COLO668 (cell line): Measurements from ENCODE around the gene FAM237A.
A peak's percentile ranks its signal among the peaks of the same experiment; 100 is the strongest.

Source experiments
- DNase-seq: peaks from one replicate; lab custom pipeline; 2025; ENCODE audit not compliant: unreplicated experiment; lab: John Stamatoyannopoulos, UW

Gene FAM237A

DNA sequence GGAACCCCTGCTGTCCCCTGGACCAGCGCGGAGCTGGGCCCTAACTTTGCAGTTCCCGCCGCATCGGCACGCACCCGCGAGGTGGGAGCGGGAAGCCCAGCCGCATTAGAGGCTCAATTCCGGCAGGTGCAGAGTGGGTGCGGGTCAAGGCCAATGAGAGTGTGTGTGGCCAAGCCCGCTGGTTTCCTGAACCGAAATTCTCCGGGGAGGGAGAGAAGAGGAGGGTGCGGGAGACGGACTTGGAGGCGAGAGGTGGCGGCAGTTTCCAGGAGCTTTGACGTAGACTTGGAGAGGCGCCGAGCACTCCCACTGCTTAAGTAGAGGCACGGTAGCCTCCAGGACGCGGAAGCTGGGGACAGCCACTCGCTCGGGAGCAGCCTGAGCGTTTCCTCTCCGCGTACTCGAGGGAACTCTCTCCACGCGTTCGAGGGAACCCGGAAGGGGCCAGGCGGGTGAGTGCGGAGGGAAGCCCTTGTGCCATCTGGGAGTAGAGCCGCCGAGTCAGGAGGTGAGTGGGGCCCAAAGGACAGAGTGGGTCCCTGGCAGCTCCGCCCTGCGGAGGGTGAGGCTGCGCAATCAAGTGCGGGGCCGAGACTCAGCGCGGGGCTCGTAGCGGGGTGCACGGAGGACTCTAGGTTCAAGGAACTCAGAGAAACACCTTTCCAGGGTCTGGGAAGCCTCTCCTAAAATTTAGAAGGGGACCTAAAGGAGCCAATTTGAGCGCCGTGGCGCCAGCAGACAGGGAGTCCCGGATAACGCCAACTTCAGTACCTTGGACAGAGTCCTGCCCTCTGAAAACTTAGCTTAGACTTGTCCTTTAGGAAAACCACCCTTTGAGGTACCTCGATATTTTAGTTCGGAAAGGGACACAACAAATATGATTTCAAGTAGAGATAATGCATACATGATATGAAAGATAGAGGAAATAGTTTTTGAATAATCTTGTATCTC lies at the start of gene FAM237A:
TSS of gene FAM237A (plus strand) at position 413 of the 951 bp plus-strand sequence. CDS start 1,750 bp downstream, outside the sequence.
- peak; percentile 57 for DNase-seq

- no peak for DNase-seq
These were observed 44.5 kb upstream of the FAM237A start for GRCh38 chr2:206597717-206598218.

- no peak for DNase-seq
These were observed 39.0 kb upstream of the FAM237A start for GRCh38 chr2:206603243-206603642.

DNA sequence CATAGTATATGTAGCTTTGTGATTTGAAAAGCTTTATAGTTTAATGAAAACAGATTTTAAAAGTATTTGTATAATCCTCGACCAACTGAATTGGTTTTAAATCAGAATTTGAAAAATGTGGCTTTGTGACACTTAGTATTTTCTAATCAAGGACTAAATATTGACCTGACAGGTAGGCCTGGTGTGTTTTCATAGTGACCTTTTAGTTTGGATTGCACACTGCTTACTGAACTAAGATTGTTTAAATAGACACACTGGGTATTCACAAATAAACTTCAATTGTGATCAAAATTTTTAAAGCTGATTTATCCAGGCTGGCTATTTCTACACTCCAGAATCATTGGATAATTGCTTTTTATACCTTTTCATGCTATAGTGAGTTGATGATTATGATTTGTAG lies 31.8 kb upstream of the FAM237A start:
- DNase-seq: no peak

DNA sequence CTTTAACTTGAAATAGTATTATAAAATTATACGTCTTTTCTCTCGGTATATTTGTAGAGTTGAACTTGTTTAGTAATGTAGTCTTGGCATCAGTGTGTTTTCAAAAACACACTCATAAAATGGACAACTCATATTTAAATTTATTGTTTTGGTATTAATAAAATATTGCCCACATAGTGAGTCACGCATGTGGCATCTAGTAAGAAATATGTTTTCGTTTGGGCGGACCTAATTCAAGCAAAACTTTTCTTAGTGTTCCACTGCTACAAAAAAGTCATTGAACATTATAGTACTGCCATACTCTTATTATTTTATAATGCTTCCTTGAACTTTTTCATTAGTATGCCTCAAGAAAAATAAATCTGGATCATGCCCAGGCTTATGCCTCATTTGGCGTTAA lies 31.1 kb upstream of the FAM237A start:
- DNase-seq: no peak

GRCh38 chr2:206611736-206612135 lies 30.6 kb upstream of the FAM237A start:
- no peak for DNase-seq

- no peak for DNase-seq
These were observed 27.5 kb upstream of the FAM237A start for GRCh38 chr2:206614811-206615210.

DNA sequence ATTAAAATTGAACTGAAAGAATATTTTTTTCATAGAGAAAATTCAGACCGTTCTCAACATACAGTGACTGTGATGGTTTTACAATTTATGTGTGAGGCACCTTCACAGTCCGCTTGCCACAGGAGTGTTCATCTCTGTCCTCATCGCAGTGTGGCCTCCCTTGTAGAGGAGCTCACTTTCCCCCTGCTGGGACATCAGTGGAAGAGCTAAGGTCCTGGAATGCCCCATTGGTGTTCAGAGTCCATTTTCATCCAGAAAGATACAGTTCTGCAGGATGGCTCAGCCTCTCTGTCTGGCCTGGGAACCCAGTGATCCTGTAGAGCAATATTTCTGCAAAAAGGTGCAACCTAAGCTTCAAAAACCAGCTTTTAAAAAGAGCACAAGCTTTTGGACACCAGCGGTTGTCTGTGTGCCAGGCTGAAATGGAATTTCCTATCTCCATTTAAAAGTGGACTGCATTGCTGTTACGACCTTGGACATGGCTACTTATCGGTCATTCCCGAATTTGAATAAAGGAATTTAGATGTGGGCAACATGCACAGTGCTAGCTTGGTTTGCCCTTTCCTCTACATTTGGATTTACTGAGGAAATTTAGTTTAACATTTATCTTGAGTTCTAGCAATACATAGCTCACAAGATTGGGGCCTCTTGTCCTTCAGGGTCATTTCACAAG lies 26.7 kb upstream of the FAM237A start:
- DNase-seq: no peak

DNA sequence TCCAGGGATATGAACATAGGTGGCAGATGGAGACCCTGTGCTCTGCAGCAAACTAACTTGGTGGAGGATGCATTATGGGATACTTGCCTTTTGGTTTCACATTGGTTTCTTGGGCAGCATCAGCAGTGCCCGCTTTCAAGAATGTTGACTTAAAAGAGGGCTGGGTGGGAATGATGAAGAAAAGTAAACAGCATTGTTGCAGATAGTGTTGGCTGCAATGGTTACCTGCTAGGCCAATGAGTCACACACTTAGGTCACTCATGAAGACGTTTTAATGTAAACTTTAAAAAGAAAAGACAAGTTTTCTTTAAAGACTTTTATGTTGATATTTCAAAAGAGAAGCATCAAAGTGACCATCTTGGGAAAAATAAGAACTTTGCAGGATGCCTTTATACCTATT lies 26.1 kb upstream of the FAM237A start:
- no peak for DNase-seq

GRCh38 chr2:206619011-206619410 lies 23.3 kb upstream of the FAM237A start:
- DNase-seq: no peak

- DNase-seq: no peak
These were observed 16.2 kb upstream of the FAM237A start for GRCh38 chr2:206626108-206626507.

DNA sequence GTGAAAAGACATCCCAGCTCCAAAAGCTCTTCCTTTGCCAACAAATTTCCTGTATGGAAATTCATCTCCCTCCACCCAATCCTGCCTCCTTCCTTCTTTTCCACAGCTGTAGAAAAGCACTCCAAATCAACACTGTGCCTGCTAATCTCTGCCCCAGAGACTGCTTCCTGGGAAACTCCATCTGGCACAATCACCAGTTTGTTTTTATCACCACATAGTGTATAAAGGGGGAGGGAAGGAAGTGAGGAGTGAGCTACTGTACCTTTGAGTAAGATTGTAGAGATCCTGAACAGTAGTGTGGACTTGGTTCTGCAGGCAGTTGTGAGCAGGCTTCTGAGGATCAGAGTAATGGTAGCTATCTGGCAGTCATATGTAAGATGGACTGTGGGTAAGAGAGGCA lies 14.7 kb upstream of the FAM237A start:
- no peak for DNase-seq

DNA sequence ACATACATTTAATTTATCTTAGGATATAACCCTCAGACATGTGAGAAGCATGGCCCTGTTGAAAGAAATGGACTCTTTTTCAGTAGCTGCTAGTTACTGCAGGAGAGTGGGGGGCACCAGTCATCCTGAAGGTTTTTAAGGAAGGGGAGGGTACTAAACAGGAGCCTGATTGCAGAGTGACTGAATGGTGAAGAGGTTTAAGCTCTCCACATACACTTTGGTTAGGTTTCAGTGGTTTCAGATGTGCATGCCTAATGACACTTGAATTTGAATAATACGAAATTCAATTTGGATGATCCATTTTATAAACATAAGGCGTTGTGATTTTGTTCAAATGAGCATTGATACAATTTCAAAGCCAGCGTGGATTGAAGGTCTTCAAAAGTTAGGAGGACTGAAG lies 10.9 kb upstream of the FAM237A start:
- no peak for DNase-seq

GRCh38 chr2:206635015-206635414 lies 7.3 kb upstream of the FAM237A start:
- DNase-seq: no peak

GRCh38 chr2:206639636-206640035 lies 2.7 kb upstream of the FAM237A start:
- no peak for DNase-seq

DNA sequence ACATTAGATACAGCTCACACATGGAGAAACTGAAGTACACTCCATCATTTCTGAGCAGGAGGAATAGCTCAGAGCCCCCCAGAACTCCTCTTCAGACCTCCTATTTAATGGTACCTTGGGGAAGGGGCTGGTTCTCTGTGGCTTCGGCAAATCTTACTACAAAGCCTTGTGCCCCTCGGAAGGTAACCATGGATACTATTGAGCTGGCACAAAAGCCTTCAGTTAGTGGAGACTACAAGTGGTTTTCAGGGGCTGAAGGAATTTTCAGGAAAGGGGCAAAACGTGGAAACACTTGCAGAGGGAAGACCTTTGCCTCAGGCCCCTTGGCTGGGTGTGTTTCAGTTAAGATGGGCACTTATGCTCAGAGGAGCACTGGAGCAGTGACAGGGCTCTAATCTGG lies 1.1 kb upstream of the FAM237A start:
- DNase-seq: no peak

DNA sequence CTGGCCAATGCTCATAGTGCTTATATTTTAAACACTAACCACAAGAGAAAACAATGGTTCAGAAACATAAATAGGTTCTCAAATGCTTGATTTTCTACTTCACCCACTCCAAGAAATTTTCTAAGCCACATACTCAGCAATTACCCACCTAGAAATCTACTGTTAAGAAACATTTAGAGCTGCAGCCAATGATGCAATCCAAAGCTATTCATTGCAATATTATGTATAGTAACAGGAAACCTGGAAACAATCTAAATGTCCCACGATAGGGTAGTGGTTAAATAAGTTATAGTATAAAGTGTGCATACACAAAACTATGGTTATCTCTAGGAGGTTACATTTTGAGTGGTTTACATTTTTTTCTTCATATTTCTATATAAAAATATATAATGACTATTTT lies 5.7 kb downstream of the FAM237A start:
- no peak for DNase-seq

DNA sequence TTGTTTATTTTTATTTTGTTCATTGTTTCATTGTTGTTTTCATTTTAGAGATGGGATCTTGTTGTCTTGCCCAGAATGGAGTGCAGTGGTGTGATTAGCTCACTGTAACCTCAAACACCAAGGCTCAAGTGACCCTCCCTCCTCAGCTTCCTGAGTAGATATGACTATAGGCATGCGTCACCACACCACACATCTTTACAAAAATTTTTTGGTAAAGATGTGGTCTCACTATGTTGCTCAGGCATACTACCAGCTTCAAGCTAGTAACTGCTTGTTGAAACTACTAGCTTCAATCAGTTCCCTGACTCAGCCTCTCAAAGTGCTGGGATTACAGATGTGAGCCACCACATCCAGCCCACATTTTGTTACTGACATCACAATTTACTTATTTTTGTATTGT lies 14.8 kb downstream of the FAM237A start:
- no peak for DNase-seq

DNA sequence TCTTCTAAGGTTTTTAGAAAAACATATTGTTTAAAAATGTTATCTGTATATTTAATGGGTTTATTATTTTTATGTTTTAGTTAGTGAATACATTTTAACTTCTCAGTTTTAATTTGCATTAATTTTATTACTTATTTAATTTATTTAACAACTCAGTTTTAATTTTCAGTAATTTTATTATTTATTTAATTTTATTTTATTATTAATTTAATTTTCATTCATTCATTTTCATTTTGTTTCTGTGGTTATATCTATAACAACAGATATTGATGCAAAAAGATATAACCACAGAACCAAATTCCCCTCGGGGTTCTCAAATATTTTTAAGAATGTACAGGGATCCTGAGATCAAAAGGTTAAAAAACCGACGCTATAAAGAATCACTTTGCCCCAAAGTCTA lies 23.0 kb downstream of the FAM237A start:
- DNase-seq: no peak

DNA sequence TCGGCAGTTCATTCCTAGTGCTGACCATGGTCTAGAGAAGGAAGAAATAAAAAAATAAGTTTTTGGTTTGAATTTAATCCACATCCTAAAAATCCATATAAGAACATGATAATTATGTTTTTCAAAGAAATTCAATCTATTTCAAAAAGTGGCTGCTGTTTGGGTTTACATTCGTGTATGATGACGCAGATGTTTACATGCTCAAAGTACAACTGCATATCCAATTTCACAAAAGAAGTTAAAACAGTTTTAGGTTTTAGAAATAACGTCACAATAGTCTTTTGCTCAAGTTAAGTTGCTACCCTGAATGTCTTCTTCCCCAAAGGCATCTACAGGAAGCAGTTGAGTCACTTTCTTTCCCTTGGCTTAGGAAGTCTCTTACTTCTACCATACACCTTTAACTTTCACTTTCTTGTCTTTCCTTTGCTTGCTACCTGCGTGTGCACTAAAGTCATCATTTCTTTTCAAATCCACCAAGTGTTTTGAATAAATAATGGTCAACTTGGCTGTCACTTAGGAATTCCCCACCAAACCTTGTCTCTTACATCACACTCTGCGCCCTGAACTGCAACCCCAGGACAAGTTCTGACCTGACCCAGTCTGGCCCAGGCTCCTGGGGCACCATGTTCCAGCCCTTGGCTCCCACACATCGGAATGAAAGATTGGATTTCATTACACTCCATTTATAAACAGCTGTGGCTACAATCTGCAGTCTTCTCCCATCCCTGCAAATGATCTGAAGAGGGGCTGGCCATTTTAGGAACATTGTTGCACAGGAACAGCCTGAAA lies 28.4 kb downstream of the FAM237A start:
- DNase-seq: no peak

- no peak for DNase-seq
These were observed 41.3 kb downstream of the FAM237A start for GRCh38 chr2:206683546-206683945.
